Measurements from ENCODE around the gene LRRC3.

The LRRC3 gene, protein sequence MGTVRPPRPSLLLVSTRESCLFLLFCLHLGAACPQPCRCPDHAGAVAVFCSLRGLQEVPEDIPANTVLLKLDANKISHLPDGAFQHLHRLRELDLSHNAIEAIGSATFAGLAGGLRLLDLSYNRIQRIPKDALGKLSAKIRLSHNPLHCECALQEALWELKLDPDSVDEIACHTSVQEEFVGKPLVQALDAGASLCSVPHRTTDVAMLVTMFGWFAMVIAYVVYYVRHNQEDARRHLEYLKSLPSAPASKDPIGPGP

DNA sequence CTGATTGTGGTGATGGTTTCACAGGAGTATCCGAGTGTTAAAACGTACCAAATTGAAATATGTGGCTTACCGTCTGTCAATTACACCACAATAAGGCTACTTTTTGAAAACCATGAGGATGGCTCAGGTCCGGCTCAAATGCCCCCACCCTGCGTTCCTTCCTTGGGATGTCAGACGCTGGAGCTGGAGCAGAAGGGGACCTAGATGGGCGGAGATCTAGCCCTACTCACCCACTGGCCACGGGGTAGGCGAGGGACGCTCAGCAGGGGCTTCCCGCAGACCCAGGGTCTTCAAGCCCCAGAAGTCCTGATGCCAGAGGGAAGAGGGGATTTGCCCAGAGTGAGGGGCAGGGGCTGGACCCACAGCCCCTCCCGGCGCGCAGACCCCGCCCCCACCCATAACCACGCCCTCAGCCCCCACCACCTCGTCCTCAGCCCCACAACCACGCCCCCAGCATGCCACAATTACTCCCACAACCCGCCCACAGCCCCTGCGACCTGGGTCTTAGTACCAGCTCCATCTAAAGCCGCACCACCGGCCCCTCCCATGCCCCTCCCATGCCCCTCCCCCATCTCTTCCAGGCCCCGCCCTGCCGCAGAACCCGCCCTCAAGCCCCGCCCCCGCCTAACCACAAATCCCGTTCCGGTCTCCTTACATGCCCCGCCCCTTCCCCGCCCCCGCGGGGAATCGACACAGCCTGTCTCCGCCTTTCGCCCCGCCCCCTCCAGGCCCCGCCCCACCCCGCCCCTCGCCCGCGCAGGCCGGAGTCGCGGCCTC, at the start of gene LRRC3:
Gene LRRC3 (plus strand): TSS at position 764 of the 777 bp plus-strand sequence. CDS start 1,135 bp downstream, outside the sequence.
- TF ChIP-seq, protein P1, sequence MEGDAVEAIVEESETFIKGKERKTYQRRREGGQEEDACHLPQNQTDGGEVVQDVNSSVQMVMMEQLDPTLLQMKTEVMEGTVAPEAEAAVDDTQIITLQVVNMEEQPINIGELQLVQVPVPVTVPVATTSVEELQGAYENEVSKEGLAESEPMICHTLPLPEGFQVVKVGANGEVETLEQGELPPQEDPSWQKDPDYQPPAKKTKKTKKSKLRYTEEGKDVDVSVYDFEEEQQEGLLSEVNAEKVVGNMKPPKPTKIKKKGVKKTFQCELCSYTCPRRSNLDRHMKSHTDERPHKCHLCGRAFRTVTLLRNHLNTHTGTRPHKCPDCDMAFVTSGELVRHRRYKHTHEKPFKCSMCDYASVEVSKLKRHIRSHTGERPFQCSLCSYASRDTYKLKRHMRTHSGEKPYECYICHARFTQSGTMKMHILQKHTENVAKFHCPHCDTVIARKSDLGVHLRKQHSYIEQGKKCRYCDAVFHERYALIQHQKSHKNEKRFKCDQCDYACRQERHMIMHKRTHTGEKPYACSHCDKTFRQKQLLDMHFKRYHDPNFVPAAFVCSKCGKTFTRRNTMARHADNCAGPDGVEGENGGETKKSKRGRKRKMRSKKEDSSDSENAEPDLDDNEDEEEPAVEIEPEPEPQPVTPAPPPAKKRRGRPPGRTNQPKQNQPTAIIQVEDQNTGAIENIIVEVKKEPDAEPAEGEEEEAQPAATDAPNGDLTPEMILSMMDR (IDR thresholded peaks at IDR 0.05; ENCODE audit: control insufficient read depth, extremely low read depth, insufficient read depth) = no peak
- DNase-seq (ENCODE audit: low read depth) = peak; percentile 51
- H3K4me3 ChIP-seq (ENCODE audit: low read depth, low read length) = peak within 1 kb of the TSS; percentile 62

DNA sequence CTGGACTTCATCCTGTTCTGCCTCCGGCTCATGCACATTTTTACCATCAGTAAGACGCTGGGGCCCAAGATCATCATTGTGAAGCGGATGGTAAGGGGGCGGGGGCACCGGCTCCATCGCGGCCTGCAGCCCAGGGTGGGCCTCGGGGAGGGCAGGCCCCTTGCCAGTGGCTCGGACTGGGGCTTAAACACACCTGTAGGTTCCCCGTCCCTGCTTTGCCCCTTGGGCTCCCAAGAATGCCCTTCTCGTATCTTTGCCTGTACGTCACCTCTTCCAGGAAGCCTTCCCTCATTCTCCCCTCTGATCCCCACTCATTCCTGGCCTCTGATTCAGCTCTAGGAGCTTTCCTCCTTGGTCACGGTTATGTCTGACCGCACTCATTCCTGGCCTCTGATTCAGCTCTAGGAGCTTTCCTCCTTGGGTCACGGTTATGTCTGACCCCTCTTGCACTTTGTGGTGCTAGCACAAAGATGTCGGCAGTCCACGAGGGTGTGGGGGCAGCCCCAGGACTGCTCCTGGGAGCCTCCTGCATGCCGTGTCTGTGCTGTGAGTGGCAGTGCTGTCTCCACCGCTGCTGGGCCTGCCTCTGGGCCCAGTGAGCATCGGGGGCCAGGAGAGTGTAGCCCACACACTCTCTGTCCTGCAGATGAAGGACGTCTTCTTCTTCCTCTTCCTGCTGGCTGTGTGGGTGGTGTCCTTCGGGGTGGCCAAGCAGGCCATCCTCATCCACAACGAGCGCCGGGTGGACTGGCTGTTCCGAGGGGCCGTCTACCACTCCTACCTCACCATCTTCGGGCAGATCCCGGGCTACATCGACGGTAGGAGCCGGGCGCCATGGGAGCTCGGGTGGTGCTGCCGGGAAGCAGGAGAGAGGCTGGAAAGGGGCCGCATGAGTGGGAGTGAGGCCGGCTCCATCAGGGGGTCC, 49.1 kb upstream of the LRRC3 start:
- TF ChIP-seq, protein P1 (IDR thresholded peaks at IDR 0.05; ENCODE audit: control insufficient read depth, extremely low read depth, insufficient read depth) = no peak
- DNase-seq (ENCODE audit: low read depth) = no peak
- H3K4me3 ChIP-seq (ENCODE audit: low read depth, low read length) = no peak overlapping the region

DNA sequence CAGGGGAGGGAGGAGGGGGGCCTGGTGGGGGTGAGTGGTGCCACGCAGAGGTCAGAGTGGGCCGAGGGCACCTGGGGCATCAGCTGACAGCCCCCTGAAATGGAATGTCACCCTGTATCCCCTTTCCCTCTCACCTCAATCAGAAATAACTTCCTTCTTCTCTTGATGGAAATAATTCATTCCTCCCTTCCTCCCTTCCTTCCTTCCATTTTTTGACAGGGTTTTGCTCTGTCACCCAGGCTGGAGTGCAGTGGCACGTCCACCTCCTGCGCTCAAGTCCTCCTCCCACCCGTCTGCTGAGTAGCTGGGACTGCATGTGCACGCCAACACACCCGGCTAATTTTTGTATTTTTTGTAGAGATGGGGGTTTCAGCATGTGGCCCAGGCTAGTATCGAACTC, 48.4 kb upstream of the LRRC3 start:
- TF ChIP-seq, protein P1 (IDR thresholded peaks at IDR 0.05; ENCODE audit: control insufficient read depth, extremely low read depth, insufficient read depth) = no peak
- no peak overlapping the region for H3K4me3 ChIP-seq (ENCODE audit: low read depth, low read length)
- no peak for DNase-seq (ENCODE audit: low read depth)

DNA sequence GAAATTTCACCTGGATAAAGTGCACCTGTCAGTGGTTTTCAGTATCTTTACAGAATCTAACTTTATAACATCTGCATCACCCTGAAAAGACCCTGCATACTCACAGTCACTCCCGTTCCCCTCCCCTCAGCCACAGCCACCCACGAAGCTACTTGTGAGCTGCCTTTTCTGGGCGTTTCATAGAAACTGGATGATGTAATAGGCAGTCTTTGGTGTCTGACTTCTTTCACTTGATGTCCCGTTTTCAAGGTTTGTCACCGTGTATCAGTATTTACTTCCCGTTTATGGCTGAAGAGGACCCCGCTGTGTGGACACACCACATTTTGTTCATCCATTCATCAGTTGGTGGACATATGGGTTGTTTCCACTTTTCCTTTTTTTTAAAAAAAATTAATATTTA, 47.8 kb upstream of the LRRC3 start:
- no peak overlapping the region for H3K4me3 ChIP-seq (ENCODE audit: low read depth, low read length)
- no peak for DNase-seq (ENCODE audit: low read depth)
- TF ChIP-seq, protein P1 (IDR thresholded peaks at IDR 0.05; ENCODE audit: control insufficient read depth, extremely low read depth, insufficient read depth) = no peak

DNA sequence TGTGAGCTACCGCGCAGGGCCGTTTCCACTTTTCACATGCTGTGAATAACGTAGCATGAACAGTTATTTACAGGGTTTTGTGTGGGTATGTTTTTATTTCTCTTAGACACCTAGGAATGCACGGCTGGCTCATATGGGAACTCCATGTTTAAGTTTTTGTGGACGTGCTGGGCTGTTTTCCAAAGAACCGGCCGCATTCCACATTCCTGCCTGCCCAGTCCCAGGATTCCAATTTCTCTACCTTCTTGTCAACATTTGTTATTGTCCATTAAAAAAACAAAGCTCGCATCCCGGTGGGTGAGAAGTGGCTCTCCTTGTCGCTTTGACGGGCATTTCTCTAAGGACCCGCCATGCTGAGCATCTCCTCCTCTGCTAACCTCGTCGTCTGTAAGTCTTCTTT, 47.1 kb upstream of the LRRC3 start:
- H3K4me3 ChIP-seq (ENCODE audit: low read depth, low read length) = no peak overlapping the region
- TF ChIP-seq, protein P1 (IDR thresholded peaks at IDR 0.05; ENCODE audit: control insufficient read depth, extremely low read depth, insufficient read depth) = no peak
- DNase-seq (ENCODE audit: low read depth) = no peak

DNA sequence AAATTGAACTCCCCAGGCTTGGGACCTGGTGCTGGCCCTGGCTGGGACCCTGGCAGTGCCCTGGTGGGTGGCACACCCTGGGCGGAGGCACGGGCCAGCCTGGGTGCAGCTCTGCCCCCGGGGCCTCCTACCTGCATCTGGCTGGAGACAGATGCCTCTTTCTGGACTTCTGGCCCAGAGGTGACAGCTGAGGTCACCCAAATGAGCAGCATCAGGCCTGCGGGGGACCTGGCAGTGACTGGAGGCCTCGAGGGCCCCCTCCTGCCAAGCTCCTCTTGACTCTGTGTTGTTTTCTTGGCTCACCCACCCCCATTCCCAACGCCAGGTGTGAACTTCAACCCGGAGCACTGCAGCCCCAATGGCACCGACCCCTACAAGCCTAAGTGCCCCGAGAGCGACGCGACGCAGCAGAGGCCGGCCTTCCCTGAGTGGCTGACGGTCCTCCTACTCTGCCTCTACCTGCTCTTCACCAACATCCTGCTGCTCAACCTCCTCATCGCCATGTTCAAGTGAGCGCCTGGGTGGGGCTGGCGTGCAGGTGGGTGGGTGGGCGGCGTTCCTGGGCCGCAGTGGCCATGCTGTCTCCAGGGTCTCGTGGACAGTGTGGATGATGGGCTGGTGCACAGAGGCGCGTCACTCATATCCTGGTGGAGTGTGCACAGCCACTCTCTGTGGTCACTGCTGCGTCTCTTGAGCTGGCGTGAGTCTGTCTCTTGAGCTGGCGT, 41.6 kb upstream of the LRRC3 start:
- DNase-seq (ENCODE audit: low read depth) = no peak
- H3K4me3 ChIP-seq (ENCODE audit: low read depth, low read length) = no peak overlapping the region
- TF ChIP-seq, protein P1 (IDR thresholded peaks at IDR 0.05; ENCODE audit: control insufficient read depth, extremely low read depth, insufficient read depth) = no peak
